Measurements from ENCODE around the gene TCP11.

TCP11 gene

GRCh38 chr6:35078896-35079295 lies 62.2 kb downstream of the TCP11 start:
- DNase-seq = no peak

- no peak for DNase-seq
Measured at GRCh38 chr6:35078226-35078850, 62.8 kb downstream of the TCP11 start.

DNA sequence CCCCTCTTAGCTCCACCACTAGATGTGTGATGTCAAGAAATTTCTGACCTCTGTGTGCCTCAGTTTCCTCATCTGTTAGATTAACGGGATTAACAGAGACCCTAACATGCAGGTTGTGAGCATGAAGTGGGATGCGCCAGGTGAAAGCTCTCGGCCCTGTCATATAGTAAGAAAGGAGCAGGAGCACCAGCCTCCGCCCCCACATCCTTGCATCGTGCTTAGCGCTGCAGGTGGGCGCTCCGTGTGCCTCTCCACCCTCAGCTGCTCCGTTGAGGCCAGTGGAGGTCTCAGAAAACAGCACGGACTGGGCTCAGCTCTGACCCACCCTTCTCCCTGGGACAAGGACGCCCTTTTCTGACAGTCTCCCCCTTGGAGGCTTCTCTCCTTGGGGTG lies 63.4 kb downstream of the TCP11 start:
- DNase-seq = no peak

GRCh38 chr6:35076997-35077712 lies 64.0 kb downstream of the TCP11 start:
- no peak for DNase-seq

GRCh38 chr6:35073766-35074471 lies 67.2 kb downstream of the TCP11 start:
- DNase-seq = no peak

- no peak for DNase-seq
Measured at GRCh38 chr6:35073211-35073610, 67.9 kb downstream of the TCP11 start.

DNA sequence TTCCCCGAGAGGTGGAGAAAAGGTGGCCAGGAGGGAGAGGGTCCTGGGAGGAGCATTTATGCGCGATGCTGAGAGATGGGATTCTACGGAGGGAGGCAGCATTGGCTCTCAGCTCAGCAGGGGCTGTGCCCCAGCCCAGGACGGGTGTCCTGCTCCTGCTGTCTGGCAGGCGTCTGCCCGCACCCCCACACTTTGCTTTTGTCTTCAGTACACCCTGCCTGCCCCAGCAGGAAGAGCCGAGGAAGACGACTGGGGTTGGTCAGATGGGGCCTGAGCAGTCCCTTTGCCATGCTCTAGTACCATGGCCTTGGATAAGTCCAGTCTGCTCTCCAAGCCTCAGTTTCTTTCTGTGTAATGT lies 68.5 kb downstream of the TCP11 start:
- DNase-seq = no peak

DNA sequence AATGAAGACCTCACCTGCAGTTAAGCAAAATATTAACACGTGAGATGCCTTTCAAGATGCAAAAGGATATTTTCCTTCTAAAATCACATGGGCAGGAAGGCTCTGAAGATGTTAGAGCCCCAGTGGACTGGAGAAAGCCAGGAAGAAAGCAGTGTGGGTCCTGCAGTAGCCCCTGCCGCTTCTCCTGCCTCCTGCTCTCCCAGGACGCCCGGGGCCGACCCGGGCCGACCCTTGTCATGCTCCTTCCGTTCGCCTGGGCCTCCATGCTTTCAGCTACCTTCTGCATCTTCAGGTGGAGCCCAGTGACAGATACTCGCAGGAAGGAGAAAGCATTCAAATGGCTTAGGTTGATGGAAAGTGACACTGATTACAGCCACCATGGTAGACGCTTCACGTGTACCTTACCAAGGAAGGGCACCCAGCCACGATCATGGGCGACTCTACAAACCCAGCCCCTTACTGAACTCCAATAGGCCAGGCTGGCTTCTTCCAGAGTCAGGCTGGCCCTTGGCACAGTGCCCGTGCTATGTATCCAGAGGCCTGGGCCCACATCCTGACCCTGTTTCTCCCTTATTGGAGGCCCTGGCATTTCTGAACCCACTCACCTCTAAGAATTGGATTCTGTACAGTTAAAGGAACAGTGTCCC lies 69.0 kb downstream of the TCP11 start:
- DNase-seq = no peak

GRCh38 chr6:35071347-35071994 lies 69.7 kb downstream of the TCP11 start:
- DNase-seq = no peak

DNA sequence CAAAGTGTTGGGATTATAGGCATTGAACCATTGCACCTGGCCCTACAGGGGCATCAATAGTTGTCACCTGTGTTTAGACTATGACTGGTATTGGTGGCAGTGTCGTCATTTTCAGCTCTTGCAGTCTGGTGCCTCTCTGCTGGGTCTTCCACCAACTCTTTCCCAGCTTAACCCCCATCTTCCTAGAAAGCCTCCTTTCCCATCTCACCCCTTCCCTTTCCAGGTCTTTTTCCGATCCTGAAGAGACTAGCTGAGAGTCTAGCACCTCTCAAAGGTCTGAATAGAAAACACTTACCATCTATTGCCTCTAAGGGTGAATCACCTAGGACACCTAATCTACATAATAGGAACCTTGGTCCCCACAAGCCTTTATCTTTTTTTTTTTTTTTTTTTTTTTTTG lies 71.0 kb downstream of the TCP11 start:
- DNase-seq = no peak

- no peak for DNase-seq
Measured at GRCh38 chr6:35069262-35069661, 71.9 kb downstream of the TCP11 start.

GRCh38 chr6:35068644-35069043 lies 72.5 kb downstream of the TCP11 start:
- DNase-seq = no peak

- DNase-seq = no peak
Measured at GRCh38 chr6:35068206-35068605, 72.9 kb downstream of the TCP11 start.

Data from inflammatory macrophage treated with lipopolysaccharide for 4 hours (primary cell).